GM12874 (cell line): Measurements from ENCODE around the gene NOXO1.

Source experiments
- CTCF ChIP-seq: IDR thresholded peaks from 2 replicates; pipeline ENCODE4 v1.5.1; 2011; ENCODE audit warnings: low read depth, mild to moderate bottlenecking, control low read depth, low read length, moderate library complexity; ENCODE audit not compliant: insufficient read depth

Gene NOXO1

GRCh38 chr16:1979271-1980029 is 1.8 kb downstream of the NOXO1 start:
- TF ChIP-seq CTCF = no peak

GRCh38 chr16:1978476-1979120 is 2.7 kb downstream of the NOXO1 start:
- no peak for TF ChIP-seq CTCF

GRCh38 chr16:1977875-1978268 is 3.4 kb downstream of the NOXO1 start:
- no peak for TF ChIP-seq CTCF

GRCh38 chr16:1976951-1977874 is 4.1 kb downstream of the NOXO1 start:
- TF ChIP-seq CTCF = no peak

DNA sequence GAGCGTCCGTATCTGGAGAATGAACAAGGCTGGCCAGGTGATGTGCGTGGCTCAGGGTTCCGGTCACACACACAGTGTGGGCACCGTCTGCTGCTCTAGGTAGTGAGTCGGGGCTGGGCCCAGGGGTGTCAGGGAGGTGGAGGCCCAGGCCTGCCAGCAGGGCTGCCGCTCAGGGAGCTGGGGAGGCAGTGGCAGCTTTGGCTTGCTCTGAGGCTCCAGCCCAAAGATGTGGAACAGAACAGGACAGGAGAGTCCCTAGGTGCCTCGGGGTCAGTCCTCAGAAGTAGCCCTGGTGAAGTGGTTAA is 5.1 kb downstream of the NOXO1 start:
- TF ChIP-seq CTCF = no peak

- no peak for TF ChIP-seq CTCF
These were observed 5.6 kb downstream of the NOXO1 start for GRCh38 chr16:1975432-1976215.
